A549 (cell line): ENCODE measurements around the gene HS3ST6.

Experiments
- CEBPB ChIP-seq, 2 experiments: fragments of >200 bp in 1 of 2; sonication (Bioruptor Twin) in 1 of 2; formaldehyde crosslinking in 1 of 2; IDR thresholded peaks; 2 replicates each; pipeline ENCODE4 v1.6.1; 2012 to 2016
- HOXA7 ChIP-seq: fragments of 250-450 bp; sonication (Bioruptor Pico); IDR thresholded peaks from 2 replicates; pipeline ENCODE4 v1.5.0; 2020; ENCODE audit warnings: mild to moderate bottlenecking, moderate library complexity
- JUN ChIP-seq, 2 experiments: fragments of >200 bp; sonication (Bioruptor Twin); formaldehyde crosslinking; IDR thresholded peaks; 2 replicates in 1 of 2; 3 replicates in 1 of 2; pipeline ENCODE4 v1.6.1; 2016 to 2017
- POLR2A ChIP-seq: IDR thresholded peaks from 2 replicates; pipeline ENCODE4 v1.6.1; 2012; ENCODE audit warnings: mild to moderate bottlenecking, low read length
- RAD21 ChIP-seq, 2 experiments: fragments of >200 bp in 1 of 2; sonication (Bioruptor Twin) in 1 of 2; formaldehyde crosslinking in 1 of 2; IDR thresholded peaks in 1 of 2; conservative IDR thresholded peaks in 1 of 2; 2 replicates in 1 of 2; 3 replicates in 1 of 2; pipeline ENCODE4 v1.6.1; 2012 to 2018; ENCODE audit warnings: inconsistent platforms in 1 of 2
- REST ChIP-seq: fragments of 200-600 bp; sonication (generic); IDR thresholded peaks from 2 replicates; pipeline ENCODE4 v1.6.1; 2016; ENCODE audit warnings: antibody characterized with exemption, mild to moderate bottlenecking, moderate library complexity
- SMC3 ChIP-seq: fragments of >200 bp; sonication (Bioruptor Twin); formaldehyde crosslinking; IDR thresholded peaks from 3 replicates; pipeline ENCODE4 v1.6.1; 2018; ENCODE audit warnings: inconsistent platforms
- USF2 ChIP-seq: fragments of 450-650 bp; IDR thresholded peaks from 2 replicates; pipeline ENCODE4 v1.6.1; 2014; ENCODE audit warnings: antibody characterized with exemption
- ZSCAN20 ChIP-seq: fragments of 250-450 bp; sonication (Bioruptor Pico); IDR thresholded peaks from 2 replicates; pipeline ENCODE4 v1.8.0; 2022; ENCODE audit warnings: mild to moderate bottlenecking, moderate library complexity
- TF ChIP-seq, protein P1 (sequence below): fragments of >200 bp; sonication (Bioruptor Twin); formaldehyde crosslinking; IDR thresholded peaks from 3 replicates; pipeline ENCODE4 v1.5.1; 2016
- TF ChIP-seq, protein P2 (sequence below): IDR thresholded peaks from 2 replicates; pipeline ENCODE4 v1.6.1; 2012

GRCh38 chr16:1895068-1895467 is 23.1 kb downstream of the HS3ST6 start:
- TF ChIP-seq, protein P1, sequence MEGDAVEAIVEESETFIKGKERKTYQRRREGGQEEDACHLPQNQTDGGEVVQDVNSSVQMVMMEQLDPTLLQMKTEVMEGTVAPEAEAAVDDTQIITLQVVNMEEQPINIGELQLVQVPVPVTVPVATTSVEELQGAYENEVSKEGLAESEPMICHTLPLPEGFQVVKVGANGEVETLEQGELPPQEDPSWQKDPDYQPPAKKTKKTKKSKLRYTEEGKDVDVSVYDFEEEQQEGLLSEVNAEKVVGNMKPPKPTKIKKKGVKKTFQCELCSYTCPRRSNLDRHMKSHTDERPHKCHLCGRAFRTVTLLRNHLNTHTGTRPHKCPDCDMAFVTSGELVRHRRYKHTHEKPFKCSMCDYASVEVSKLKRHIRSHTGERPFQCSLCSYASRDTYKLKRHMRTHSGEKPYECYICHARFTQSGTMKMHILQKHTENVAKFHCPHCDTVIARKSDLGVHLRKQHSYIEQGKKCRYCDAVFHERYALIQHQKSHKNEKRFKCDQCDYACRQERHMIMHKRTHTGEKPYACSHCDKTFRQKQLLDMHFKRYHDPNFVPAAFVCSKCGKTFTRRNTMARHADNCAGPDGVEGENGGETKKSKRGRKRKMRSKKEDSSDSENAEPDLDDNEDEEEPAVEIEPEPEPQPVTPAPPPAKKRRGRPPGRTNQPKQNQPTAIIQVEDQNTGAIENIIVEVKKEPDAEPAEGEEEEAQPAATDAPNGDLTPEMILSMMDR = no peak
- TF ChIP-seq RAD21 (conservative IDR thresholded peaks at IDR 0.05 in 1 of 2, IDR thresholded peaks at IDR 0.05 in 1 of 2) (no peak), CEBPB (IDR thresholded peaks at IDR 0.05) (no peak), ZSCAN20 (CRISPR knock-in tag) (no peak), POLR2A (no peak), SMC3 (no peak), JUN (IDR thresholded peaks at IDR 0.05) (no peak), USF2 (no peak), HOXA7 (CRISPR knock-in tag) (no peak), REST (no peak)
- TF ChIP-seq, protein P2, sequence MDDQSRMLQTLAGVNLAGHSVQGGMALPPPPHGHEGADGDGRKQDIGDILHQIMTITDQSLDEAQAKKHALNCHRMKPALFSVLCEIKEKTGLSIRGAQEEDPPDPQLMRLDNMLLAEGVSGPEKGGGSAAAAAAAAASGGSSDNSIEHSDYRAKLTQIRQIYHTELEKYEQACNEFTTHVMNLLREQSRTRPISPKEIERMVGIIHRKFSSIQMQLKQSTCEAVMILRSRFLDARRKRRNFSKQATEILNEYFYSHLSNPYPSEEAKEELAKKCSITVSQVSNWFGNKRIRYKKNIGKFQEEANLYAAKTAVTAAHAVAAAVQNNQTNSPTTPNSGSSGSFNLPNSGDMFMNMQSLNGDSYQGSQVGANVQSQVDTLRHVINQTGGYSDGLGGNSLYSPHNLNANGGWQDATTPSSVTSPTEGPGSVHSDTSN = no peak
